ENCODE data around the gene RAB40C.

- no peak for TF ChIP-seq CTCF (conservative IDR thresholded peaks at IDR 0.05 in 1 of 2, IDR thresholded peaks at IDR 0.05 in 1 of 2; ENCODE audit: extremely low read depth in 1 of 2, insufficient read depth in 1 of 2, low read depth in 1 of 2, low read length in 2 of 2)
- TF ChIP-seq EZH2 (IDR thresholded peaks at IDR 0.05; ENCODE audit: borderline replicate concordance, low read length), result no peak
Observed at GRCh38 chr16:620700-621525, 31.0 kb downstream of the RAB40C start.
